ENCODE measurements around the gene CABP4. TPM values are rescaled to one million over a fixed set of nuclear protein-coding genes. Genes with fewer than 3 reads are reported as not detected.
"Not testable (repeated sequence)": the region's sequence is repeated elsewhere in the genome, so short reads cannot be mapped to it uniquely, and the experiment has no call there.

Gene CABP4
- total RNA-seq, 1 experiment from 2014 or later: not detected

GRCh38 chr11:67468759-67469507 lies 13.8 kb downstream of the CABP4 start, which contains the start of gene TMEM134:
TSS of gene TMEM134 (minus strand) at chr11:67469251. CDS start at chr11:67469192, 59 bp downstream.
- Histone ChIP-seq H2AFZ (ENCODE audit: low read length) (peak within 1 kb of the TSS; percentile 77), H3K79me2 (ENCODE audit: low read length) (peaks cover 23% of the 10 kb centered on the region), H3K9me3 (ENCODE audit: low read length) (no peaks in the 10 kb centered on the region), H3K4me1 (ENCODE audit: low read length) (peaks cover 40% of the 10 kb centered on the region), H4K20me1 (ENCODE audit: insufficient read depth, low read depth, low read length) (no peaks in the 10 kb centered on the region), H3K27me3 (ENCODE audit: low read length) (no peaks in the 10 kb centered on the region), H3K9ac (ENCODE audit: low read length) (peak within 1 kb of the TSS; percentile 98), H3K9me2 (replicated peaks; ENCODE audit: insufficient read depth, low read length) (no peaks in the 10 kb centered on the region), H3K27ac (ENCODE audit: low read length) (peak within 1 kb of the TSS; percentile 82), H3K4me3 (ENCODE audit: low read length) (peak within 1 kb of the TSS; percentile 87), H3K36me3 (ENCODE audit: insufficient read depth, low read length) (no peaks in the 10 kb centered on the region), H3K4me2 (ENCODE audit: low read depth, low read length, poor library complexity, severe bottlenecking) (peak within 1 kb of the TSS; percentile 95)
- peak; percentile 96 for DNase-seq

GRCh38 chr11:67469508-67469811 lies 14.3 kb downstream of the CABP4 start:
- H3K36me3 ChIP-seq (ENCODE audit: insufficient read depth, low read length): no peaks in the 10 kb centered on the region
- peak overlapping the region; percentile 77 for H2AFZ ChIP-seq (ENCODE audit: low read length)
- H3K27me3 ChIP-seq (ENCODE audit: low read length): no peaks in the 10 kb centered on the region
- H3K9me2 ChIP-seq (replicated peaks; ENCODE audit: insufficient read depth, low read length): no peaks in the 10 kb centered on the region
- H4K20me1 ChIP-seq (ENCODE audit: insufficient read depth, low read depth, low read length): no peaks in the 10 kb centered on the region
- peak overlapping the region; percentile 79 for H3K9ac ChIP-seq (ENCODE audit: low read length)
- DNase-seq: no peak
- peak overlapping the region; percentile 90 for H3K4me2 ChIP-seq (ENCODE audit: low read depth, low read length, poor library complexity, severe bottlenecking)
- H3K79me2 ChIP-seq (ENCODE audit: low read length): peaks cover 23% of the 10 kb centered on the region
- H3K27ac ChIP-seq (ENCODE audit: low read length): no peak overlapping the region
- peak overlapping the region; percentile 87 for H3K4me3 ChIP-seq (ENCODE audit: low read length)
- peaks cover 35% of the 10 kb centered on the region for H3K4me1 ChIP-seq (ENCODE audit: low read length)
- H3K9me3 ChIP-seq (ENCODE audit: low read length): no peaks in the 10 kb centered on the region

- H3K4me3 ChIP-seq (ENCODE audit: low read length): no peak overlapping the region
- H3K4me1 ChIP-seq (ENCODE audit: low read length): peaks cover 30% of the 10 kb centered on the region
- H2AFZ ChIP-seq (ENCODE audit: low read length): no peak overlapping the region
- no peak overlapping the region for H3K4me2 ChIP-seq (ENCODE audit: low read depth, low read length, poor library complexity, severe bottlenecking)
- no peaks in the 10 kb centered on the region for H3K9me3 ChIP-seq (ENCODE audit: low read length)
- no peaks in the 10 kb centered on the region for H3K36me3 ChIP-seq (ENCODE audit: insufficient read depth, low read length)
- H3K79me2 ChIP-seq (ENCODE audit: low read length): peaks cover 16% of the 10 kb centered on the region
- H3K9ac ChIP-seq (ENCODE audit: low read length): no peak overlapping the region
- no peaks in the 10 kb centered on the region for H3K27me3 ChIP-seq (ENCODE audit: low read length)
- DNase-seq: no peak
- no peak overlapping the region for H3K27ac ChIP-seq (ENCODE audit: low read length)
- H4K20me1 ChIP-seq (ENCODE audit: insufficient read depth, low read depth, low read length): no peaks in the 10 kb centered on the region
- no peaks in the 10 kb centered on the region for H3K9me2 ChIP-seq (replicated peaks; ENCODE audit: insufficient read depth, low read length)
Observed at GRCh38 chr11:67470337-67471002, 15.3 kb downstream of the CABP4 start.

- H3K79me2 ChIP-seq (ENCODE audit: low read length): peaks cover 10% of the 10 kb centered on the region
- H3K4me2 ChIP-seq (ENCODE audit: low read depth, low read length, poor library complexity, severe bottlenecking): no peak overlapping the region
- DNase-seq: no peak
- H3K27ac ChIP-seq (ENCODE audit: low read length): no peak overlapping the region
- no peaks in the 10 kb centered on the region for H3K27me3 ChIP-seq (ENCODE audit: low read length)
- no peak overlapping the region for H2AFZ ChIP-seq (ENCODE audit: low read length)
- no peak overlapping the region for H3K4me3 ChIP-seq (ENCODE audit: low read length)
- peaks cover 11% of the 10 kb centered on the region for H3K4me1 ChIP-seq (ENCODE audit: low read length)
- no peak overlapping the region for H3K9ac ChIP-seq (ENCODE audit: low read length)
- H4K20me1 ChIP-seq (ENCODE audit: insufficient read depth, low read depth, low read length): no peaks in the 10 kb centered on the region
- no peaks in the 10 kb centered on the region for H3K9me3 ChIP-seq (ENCODE audit: low read length)
- H3K9me2 ChIP-seq (replicated peaks; ENCODE audit: insufficient read depth, low read length): no peaks in the 10 kb centered on the region
- H3K36me3 ChIP-seq (ENCODE audit: insufficient read depth, low read length): no peaks in the 10 kb centered on the region
Observed at GRCh38 chr11:67472882-67473281, 17.7 kb downstream of the CABP4 start.

GRCh38 chr11:67476692-67477091 lies 21.5 kb downstream of the CABP4 start:
- H3K36me3 ChIP-seq (ENCODE audit: insufficient read depth, low read length); H2AFZ ChIP-seq (ENCODE audit: low read length); H3K4me2 ChIP-seq (ENCODE audit: low read depth, low read length, poor library complexity, severe bottlenecking); H4K20me1 ChIP-seq (ENCODE audit: insufficient read depth, low read depth, low read length); DNase-seq; H3K4me3 ChIP-seq (ENCODE audit: low read length); H3K4me1 ChIP-seq (ENCODE audit: low read length); H3K27me3 ChIP-seq (ENCODE audit: low read length); H3K9me2 ChIP-seq (replicated peaks; ENCODE audit: insufficient read depth, low read length); H3K27ac ChIP-seq (ENCODE audit: low read length); H3K79me2 ChIP-seq (ENCODE audit: low read length); H3K9me3 ChIP-seq (ENCODE audit: low read length); H3K9ac ChIP-seq (ENCODE audit: low read length): not testable (repeated sequence)

- not testable (repeated sequence) for H3K9ac ChIP-seq (ENCODE audit: low read length); H3K4me1 ChIP-seq (ENCODE audit: low read length); H3K36me3 ChIP-seq (ENCODE audit: insufficient read depth, low read length); H3K4me3 ChIP-seq (ENCODE audit: low read length); H3K79me2 ChIP-seq (ENCODE audit: low read length); H2AFZ ChIP-seq (ENCODE audit: low read length); H3K4me2 ChIP-seq (ENCODE audit: low read depth, low read length, poor library complexity, severe bottlenecking); H3K9me3 ChIP-seq (ENCODE audit: low read length); H4K20me1 ChIP-seq (ENCODE audit: insufficient read depth, low read depth, low read length); DNase-seq; H3K27ac ChIP-seq (ENCODE audit: low read length); H3K9me2 ChIP-seq (replicated peaks; ENCODE audit: insufficient read depth, low read length); H3K27me3 ChIP-seq (ENCODE audit: low read length)
Observed at GRCh38 chr11:67477344-67478050, 22.3 kb downstream of the CABP4 start.

GRCh38 chr11:67482275-67482826 lies 27.2 kb downstream of the CABP4 start:
- Histone ChIP-seq H3K9me2 (replicated peaks; ENCODE audit: insufficient read depth, low read length) (no peaks in the 10 kb centered on the region), H3K4me3 (ENCODE audit: low read length) (peak overlapping the region; percentile 60), H3K9ac (ENCODE audit: low read length) (peak overlapping the region; percentile 70), H3K27me3 (ENCODE audit: low read length) (no peaks in the 10 kb centered on the region), H3K79me2 (ENCODE audit: low read length) (peaks cover 15% of the 10 kb centered on the region), H3K27ac (ENCODE audit: low read length) (peak overlapping the region; percentile 39), H3K36me3 (ENCODE audit: insufficient read depth, low read length) (no peaks in the 10 kb centered on the region), H4K20me1 (ENCODE audit: insufficient read depth, low read depth, low read length) (no peaks in the 10 kb centered on the region), H2AFZ (ENCODE audit: low read length) (peak overlapping the region; percentile 75), H3K4me2 (ENCODE audit: low read depth, low read length, poor library complexity, severe bottlenecking) (peak overlapping the region; percentile 80), H3K4me1 (ENCODE audit: low read length) (peaks cover 46% of the 10 kb centered on the region), H3K9me3 (ENCODE audit: low read length) (no peaks in the 10 kb centered on the region)
- DNase-seq: no peak
